HG02798 (cell line): Measurements from ENCODE around the gene NELL2.
A peak's percentile ranks its signal among the peaks of the same experiment; 100 is the strongest.
"Not testable (repeated sequence)": the region's sequence is repeated elsewhere in the genome, so short reads cannot be mapped to it uniquely, and the experiment has no call there.

Experiments used
- ATAC-seq: cut with Tn5 transposase; IDR thresholded peaks from one replicate; pipeline ENCODE4 v1.9.1; 2021; ENCODE audit warnings: mild to moderate bottlenecking; ENCODE audit not compliant: unreplicated experiment, poor library complexity

Gene NELL2

DNA sequence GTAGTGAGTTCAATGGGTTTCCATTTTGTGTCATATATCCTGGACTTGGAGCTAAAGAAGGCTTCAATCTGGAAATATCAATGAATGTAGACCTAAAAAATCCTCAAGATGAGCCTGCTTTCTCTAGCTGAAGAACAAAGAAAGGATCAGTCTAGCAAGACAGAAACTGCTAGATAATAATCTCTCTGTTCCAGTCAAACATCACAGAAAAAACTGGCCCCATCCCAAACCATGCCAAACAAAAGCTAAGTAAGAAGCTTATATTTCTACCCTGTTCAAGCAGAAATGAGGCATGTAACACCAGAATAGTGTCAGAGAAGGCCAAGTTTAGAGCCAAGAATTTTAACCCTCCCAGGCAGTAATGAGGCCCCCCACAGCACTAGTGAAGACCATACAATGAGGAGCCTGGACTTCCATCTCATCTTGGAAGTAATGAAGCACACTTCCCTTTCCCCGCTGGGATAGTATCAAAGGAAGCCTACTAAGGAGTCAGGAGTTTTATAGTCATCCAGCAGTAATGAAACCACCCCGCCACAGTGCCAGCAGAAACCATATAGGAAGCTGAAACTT is 95.8 kb downstream of the NELL2 start:
- no peak for ATAC-seq

DNA sequence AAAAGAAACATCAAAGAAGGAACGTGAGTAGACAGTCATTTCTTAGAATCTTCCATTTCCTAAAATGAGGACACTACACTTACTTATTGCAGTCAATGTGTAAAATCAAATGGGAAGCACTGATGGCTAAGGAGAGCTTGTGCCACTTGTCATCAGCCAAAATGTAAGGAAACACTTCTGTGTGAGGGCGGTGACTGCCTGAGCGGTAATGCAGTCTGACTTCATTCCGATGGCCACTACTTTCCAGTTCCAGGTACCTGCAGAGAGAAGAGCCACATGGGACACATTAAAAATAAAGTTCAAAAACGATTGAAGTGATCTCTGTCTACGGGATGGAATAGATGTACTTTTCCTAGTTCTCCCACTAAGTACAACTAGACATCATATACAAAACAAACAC is 96.3 kb downstream of the NELL2 start:
- ATAC-seq, result no peak

DNA sequence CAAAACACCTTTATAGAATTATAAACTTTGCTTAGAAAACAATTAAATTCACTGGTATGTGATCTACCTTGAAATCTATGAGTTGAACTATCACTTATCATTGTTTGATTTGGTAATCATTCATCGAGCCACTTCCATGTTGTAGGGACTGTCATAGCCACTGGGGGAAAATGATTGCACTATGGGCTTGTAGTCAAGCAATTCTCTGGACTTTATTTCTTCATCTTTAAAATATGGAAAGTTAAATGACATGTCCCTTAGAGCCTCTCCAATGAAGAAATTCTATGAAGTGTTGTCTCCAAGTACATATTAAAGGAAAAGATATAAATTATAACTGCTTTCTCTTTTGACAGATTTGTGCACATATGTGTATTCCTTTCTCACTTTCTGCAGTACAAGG is 97.3 kb downstream of the NELL2 start:
- no peak for ATAC-seq

DNA sequence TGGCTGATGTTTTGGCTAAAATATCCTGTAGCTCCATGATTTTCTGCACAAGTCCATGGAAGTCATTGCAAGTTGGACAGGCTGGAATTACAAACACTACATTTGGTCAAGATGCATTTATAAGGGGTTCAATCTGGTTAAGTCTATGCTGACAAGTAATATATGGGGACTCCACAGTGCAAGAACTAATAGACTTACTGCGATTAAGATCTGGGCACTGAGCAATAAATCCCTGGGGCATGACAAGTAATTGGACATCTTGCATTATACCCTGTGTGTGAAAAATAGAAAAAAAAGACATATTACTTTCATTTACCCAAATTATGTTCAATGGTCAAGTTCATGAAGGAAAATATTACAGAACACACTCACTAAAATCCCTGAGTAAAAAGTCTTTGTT is 99.1 kb downstream of the NELL2 start:
- ATAC-seq, result no peak

DNA sequence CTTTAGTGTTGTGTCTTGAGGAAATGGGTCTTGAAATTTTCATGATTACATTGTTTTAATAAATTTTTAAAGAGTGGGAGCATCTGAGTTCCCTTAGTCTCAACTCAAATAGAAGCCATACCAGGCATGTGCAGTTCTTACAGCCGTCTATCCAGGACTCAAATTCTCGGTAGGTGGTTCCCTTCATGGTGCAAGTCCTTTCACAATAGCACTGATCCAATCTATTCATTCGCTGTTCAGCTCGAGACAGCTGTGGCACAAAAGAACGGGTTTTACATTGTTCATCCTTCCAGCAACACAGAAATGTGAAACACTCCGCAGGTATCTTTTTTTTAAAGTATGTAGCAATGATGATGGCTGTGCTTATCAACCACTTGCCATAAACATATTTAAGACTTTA is 100.2 kb downstream of the NELL2 start:
- ATAC-seq, result no peak

DNA sequence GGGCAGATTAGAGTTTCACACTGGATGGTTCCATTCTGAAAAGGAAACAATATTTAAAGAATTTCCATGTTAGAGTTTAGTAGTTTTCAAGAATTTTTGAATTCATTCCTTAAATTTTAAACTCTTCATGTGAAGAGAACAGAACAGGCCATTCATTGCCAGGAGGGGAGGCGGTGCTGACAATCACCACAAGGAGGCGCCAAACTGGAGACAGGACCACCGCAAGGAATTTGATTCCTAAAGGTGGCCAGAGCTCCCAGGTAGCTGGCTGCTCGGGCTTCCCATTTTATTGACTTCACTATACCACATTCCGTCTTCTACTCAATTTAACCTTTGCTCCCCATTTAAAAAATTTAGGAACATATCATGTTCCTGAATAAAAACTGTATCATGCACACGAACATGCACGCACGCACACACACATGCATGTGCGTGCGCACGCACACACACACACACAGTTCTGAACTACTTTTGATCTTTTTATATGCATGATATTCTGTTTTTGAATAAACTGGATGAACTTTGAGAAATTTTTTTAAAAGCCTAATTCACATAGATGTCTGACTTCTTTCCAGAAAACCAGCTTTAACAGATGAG is 101.2 kb downstream of the NELL2 start:
- peak; percentile 66 for ATAC-seq

DNA sequence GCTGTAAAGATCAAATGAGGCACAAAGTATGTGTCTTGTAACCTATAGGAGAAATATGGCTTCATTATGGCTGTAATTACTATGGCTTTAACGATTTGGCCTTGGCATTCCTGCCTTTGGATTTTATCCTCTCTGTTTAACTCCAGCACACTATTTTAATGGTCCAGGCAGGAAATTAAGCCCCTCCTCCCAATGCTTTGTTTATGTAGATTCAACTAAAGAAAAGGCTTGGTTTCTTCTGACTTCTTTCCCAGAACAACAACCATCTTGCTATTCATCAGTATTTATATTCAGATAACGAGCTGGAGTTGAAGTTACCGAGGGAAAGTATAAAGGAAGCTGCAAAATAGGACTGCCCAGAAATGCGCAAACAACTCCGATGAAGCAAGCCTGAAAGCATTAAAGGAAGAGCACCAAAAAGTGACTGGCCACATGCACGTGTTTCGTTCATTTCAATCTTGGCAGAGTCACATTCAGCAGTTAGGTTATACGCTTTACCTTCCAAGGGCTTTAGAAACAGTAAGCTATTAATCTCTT is 104.6 kb downstream of the NELL2 start:
- ATAC-seq, result no peak

DNA sequence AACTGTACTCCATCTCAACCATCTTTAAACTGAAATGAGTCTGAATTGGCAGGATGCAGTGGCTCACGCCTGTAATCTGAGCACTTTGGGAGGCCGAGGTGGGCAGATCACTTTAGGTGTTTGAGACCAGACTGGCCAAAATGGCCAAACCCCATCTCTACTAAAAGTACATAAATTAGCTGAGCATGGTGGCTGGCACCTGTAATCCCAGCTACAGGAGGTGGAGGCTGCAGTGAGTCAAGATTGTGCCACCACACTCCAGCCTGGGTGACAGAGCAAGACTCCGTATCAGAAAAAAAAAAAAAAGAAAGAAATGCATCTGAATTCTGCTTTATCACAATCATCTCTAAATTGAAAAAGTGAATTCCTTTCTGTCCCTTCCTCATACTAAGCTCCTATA is 110.3 kb downstream of the NELL2 start:
- no peak for ATAC-seq

DNA sequence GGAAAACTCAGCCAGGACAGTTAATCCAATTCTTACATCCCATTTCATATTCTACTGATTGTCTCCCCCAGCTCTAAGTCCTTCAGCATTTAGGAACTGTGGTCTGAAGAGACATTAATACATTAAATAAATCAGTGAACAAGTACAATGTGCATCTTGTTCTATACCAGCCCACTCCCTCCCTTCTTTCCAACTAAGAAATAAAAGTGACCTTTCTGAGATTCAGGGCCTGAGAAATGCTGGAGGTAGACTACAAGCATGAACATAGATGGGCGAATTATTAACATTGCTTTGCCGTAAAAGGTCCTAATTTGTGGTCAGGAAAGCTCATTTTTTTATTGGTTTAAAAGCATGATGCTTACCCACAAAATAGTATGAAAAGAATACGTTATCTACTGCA is 113.1 kb downstream of the NELL2 start:
- no peak for ATAC-seq

DNA sequence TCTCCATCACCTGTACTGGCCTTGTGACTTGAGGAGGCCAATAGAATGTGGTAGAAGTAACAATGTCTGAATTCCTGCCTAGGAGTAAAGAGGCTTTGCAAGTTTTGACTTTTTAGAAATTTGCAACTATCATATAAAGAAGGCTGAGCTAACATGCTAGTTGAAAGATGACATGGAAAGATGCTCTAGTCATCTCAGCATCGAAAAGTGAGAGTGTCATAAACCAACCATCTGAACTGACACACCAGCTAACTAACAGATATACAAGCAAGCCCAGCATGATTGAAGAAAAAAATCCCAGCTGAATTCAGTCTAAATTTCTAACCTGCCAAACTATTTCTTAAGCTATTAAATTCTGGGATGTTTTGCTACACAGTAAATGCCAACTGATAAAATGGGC is 116.8 kb downstream of the NELL2 start:
- no peak for ATAC-seq

DNA sequence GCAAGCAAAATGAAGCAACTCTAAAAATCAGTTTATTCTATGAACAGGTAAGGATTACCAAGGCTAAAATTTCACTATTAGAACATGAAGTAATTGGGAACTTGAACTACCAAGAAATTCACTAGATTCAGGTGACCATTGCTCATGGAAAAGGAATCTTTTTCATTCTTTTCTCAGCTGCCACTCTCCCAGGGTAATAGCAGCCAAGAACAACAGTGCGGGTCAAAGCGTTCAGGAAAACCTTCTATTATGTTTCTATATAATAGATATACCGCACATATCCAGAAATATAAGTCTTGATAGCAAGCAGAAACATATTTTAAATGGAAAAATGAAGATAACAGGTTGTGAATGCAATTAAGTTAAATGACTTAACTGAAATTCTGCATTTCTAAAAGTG is 125.6 kb downstream of the NELL2 start:
- no peak for ATAC-seq

DNA sequence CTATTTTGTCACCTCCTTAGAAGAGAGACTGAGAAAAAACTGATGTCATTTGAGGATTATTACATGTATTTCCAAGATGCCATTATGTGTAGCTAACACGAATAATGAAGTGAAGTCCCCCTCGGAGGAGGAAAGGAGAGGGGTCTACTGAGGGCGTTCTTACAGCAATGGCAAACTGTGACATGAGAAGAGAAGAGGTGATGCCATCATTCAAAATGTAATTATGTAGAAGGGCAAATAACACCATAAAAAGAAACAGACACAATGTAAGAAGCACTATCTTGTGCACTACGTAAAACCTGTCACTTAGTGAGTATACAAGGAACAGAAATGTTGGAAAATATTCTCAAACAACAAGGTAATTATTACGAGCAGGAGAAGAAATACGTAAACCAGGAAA is 126.5 kb downstream of the NELL2 start:
- no peak for ATAC-seq

DNA sequence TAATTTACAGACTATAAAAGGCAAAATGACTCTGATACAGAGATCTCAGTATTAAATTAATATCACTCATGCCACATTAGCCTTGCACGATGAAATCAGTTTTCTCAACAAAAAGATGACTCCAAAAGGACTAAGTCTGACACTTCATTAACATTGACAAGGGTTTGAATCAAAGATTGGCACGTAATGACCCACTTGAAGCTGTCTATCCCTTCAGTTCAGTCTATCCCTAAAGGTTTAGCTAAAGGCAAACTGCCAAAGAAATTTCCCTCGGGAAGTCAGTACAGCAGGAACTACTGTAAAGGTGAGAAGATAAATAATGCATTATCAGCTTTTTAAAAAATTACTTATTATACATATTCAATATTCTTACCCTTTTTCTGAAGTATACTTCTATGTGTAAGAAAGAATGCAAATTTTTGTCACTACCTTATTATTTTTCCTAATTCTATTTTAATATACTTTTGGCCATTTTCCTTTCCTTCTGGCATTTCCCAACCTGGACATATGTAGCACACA is 127.1 kb downstream of the NELL2 start:
- ATAC-seq, result no peak

DNA sequence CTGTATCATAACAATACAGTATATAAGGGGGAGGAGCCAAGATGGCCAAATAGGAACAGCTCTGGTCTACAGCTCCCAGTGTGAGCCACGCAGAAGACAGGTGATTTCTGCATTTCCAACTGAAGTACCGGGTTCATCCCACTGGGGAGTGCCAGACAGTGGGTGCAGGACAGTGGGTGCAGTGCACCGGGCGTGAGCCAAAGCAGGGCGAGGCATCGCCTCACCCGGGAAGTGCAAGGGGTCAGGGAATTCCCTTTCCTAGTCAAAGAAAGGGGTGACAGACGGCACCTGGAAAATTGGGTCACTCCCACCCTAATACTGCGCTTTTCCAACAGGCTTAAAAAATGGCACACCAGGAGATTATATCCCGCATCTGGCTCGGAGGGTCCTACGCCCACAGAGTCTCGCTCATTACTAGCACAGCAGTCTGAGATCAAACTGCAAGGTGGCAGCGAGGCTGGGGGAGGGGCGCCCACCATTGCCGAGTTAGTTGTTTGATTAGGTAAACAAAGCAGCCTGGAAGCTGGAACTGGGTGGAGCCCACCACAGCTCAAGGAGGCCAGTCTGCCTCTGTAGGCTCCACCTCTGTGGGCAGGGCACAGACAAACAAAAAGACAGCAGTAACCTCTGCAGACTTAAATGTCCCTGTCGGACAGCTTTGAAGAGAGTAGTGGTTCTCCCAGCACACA is 134.7 kb downstream of the NELL2 start:
- not testable (repeated sequence) for ATAC-seq

DNA sequence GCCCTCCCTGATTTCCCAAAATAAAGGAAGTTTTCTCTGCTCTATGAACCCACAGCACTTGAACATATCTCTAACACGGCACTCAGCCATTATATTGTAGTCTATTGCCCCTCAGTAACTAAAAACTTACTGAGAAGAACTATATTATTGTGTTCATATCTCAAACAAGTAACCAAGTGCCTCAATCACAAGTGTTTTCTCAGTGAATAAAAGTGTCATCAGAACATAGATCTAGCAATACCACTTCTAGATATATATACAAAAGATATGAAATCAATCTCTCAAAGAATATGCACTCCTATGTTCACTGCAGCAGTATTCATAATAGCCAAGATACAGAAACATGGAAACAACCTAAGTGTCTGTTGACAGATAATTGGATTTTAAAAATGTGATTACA is 138.1 kb downstream of the NELL2 start:
- no peak for ATAC-seq

DNA sequence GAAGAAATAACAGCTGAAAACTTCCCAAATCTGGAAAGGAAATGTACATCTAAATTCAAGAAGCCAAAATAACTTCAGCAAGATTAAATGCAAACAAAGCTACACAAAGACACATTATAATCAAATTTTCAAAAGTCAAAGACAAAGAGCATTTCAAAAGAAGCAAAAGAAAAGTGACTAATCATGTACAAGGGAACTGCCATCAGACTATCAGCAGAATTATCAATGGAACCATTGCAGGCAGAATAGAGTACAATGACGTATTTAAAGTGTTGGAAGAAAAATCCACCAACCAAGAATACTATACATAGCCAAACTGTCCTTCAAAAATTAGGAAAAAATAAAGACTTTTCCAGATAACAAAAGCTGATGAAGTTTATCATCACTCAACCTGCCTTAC is 147.5 kb downstream of the NELL2 start:
- ATAC-seq, result no peak

DNA sequence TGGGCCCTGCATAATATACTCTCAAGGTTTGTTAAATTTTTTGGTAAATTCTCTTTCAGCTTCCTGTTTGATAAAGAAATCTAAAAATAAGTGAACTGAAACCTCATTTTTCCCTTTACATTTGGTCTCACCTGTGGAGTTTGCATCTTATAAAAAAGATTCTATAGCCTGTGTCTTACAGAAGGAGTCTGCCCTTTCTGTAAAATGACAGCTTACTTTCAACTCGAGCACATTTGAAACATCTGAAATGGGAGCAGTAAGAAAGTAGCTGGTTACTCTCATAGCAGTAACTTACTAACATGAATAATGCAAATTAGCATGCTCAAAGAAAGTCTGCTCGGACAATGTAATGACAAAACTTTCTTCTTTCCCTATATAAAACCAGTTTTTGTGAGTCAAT is 155.8 kb downstream of the NELL2 start:
- no peak for ATAC-seq

DNA sequence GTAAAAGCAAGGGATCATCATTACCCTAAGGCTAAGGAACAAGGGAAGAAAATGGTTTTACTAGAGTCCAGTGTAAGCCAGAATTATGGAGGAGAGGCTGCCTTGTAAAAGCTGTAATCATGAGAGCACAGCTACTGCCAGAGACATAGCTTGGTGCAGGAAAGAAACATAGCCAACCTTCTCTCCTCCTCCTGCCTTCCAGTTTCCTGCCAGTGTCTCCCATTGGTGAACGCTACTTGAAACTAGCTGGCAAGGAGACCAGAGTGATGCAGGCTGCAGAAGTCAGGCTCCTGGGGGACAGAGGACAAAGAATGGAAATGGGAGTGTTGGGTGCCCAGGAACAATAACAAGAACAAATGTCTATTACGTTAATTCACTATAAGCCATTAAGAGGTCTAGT is 158.5 kb downstream of the NELL2 start:
- ATAC-seq, result no peak

DNA sequence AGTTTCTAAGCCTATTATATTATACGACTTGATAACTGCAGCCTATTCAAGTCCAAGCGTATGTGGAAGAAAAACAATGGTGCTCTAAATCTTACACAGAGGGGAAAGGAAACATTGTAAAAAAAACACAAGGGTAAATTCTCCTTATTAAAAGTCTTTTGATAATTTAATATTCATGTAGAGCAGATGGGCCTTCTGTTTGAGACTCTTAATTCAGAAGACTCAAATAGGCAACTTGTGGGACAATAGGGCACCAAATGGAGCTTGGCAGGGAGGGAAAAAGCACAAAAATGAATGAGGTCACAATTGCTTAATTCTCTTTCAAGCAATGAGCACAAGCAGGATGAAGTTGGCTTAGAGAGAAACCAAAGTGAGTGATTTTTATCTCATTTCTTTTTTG is 159.4 kb downstream of the NELL2 start:
- ATAC-seq, result no peak

DNA sequence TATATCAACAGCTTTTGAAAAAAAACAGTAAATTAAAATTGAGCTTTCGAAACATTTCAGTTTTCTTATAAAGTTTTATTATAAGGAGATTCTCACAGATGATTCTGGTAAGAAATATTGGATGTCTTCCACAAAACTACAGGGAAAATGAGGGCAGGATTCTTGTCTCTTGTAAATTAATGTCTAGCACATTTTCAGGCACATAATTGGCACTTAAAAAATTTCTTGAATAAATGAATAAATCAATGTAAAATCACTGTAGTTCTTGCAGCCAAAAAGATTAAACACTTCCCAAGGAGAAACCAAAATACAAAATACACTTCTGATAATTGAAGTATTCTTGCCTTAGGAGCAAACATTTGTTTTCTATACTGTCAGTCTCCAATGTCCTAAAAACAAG is 164.4 kb downstream of the NELL2 start:
- ATAC-seq, result no peak

DNA sequence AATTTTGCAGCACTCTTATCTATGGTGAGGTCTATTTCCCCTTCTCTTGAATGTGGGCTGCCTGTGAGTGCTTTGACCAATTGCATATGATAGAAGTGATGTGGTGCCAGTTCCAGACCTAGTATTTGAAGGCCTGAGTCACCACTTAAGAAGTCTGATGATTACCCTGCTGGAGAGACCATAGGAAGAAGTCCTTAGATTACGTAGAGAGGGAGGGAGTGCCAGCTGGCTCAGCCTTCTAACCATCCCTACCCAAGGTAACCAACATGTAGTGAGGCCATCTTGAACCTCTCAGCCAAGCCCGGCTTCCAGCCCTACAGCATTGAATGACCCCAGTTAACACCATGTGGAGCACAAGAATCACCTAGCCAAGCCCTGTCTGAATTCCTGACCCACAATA is 166.9 kb downstream of the NELL2 start:
- ATAC-seq, result no peak

DNA sequence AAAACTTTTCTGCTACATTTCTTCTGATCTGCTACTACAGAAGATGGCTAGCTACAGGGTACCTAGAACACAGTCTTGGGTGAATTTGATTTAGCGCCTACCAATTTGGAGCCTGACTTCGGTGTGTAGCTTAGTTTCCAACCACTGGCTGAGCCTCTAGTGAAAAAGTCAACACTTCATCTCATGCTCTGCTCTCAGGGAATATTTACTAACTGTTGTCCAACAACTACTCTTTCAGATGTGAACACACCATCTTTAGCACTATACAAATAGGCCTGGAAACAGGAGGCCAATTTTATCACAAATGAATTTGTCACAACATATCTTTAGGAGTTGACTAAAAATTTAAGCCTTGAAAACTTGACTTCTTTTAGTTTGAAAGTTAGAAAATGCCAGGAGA is 167.9 kb downstream of the NELL2 start:
- no peak for ATAC-seq
